Putamen (tissue), 1 donor: ENCODE data around the gene CPD.
"Not testable (repeated sequence)": the region's sequence is repeated elsewhere in the genome, so short reads cannot be mapped to it uniquely, and the experiment has no call there.

Experiments
- DNase-seq: peaks from one replicate; pipeline ENCODE4 v3.0.0-alpha.2; 2016; ENCODE audit warnings: low spot score

The CPD gene

GRCh38 chr17:30427611-30428010, 48.9 kb downstream of the CPD start:
- no peak for DNase-seq

- DNase-seq: no peak
Observed at GRCh38 chr17:30429155-30429554, 50.4 kb downstream of the CPD start.

DNA sequence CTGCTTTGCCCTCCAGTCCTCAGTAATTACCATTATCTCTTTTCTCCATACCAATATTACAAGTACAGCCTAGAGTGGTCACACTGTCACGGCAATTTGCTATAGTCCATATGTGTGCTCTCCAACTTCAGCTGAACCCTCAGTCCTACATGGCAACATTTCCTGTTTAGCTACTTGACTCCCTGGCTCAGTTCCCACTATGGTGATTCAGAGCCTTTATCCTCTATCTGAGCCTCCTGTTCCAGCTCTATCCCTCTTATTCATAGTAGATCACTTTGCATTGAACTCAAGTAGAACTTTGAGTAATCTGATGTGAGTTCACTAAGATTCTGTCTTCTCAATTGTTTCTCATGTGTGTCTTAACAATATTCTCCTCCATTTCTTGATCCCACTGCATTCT, 54.8 kb downstream of the CPD start:
- DNase-seq: no peak

DNA sequence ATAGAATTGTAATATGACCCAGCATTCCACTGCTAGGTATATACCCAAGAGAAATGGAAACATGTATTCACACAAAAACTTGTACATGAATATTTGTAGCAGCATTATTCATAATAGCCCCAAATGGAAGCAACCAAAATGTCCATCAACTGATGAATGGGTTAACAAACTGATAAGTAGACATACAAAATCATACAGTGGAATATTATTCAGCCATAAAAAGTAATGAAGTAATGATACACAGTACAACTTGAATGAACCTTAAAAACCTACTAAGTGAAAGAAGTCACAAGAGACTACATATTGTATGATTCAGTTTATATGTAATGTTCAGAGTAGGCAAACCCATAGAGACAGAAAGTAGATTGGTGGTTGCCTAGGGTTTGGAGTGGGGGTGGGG, 58.0 kb downstream of the CPD start:
- no peak for DNase-seq

DNA sequence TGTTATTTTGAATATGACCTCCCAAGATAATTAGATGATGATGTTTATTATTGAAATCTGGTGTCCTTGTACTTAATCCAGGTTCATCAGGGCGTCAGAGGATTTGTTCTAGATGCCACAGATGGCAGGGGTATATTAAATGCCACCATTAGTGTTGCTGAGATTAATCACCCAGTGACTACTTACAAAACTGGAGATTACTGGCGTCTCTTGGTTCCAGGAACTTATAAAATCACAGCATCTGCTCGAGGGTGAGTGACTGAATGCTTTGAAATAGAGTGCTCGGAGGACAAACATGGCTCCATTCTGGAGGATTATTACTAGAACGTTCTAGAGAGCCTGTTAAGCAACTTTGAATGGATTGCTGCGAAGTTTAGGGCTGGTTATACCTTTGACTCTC, 65.0 kb downstream of the CPD start:
- no peak for DNase-seq

DNA sequence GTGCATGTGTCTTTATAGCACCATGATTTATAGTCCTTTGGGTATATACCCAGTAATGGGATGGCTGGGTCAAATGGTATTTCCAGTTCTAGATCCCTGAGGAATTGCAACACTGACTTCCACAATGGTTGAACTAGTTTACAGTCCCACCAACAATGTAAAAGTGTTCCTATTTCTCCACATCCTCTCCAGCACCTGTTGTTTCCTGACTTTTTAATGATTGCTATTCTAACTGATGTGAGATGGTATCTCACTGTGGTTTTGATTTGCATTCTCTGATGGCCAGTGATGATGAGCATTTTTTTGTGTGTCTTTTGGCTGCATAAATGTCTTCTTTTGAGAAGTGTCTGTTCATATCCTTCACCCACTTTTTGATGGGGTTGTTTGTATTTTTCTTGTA, 67.9 kb downstream of the CPD start:
- DNase-seq: not testable (repeated sequence)

- peak; percentile 62 for DNase-seq
Observed at GRCh38 chr17:30449480-30449879, 70.8 kb downstream of the CPD start.

- DNase-seq: no peak
Observed at GRCh38 chr17:30450125-30451027, 71.6 kb downstream of the CPD start.

- no peak for DNase-seq
Observed at GRCh38 chr17:30454635-30455034, 75.9 kb downstream of the CPD start.

DNA sequence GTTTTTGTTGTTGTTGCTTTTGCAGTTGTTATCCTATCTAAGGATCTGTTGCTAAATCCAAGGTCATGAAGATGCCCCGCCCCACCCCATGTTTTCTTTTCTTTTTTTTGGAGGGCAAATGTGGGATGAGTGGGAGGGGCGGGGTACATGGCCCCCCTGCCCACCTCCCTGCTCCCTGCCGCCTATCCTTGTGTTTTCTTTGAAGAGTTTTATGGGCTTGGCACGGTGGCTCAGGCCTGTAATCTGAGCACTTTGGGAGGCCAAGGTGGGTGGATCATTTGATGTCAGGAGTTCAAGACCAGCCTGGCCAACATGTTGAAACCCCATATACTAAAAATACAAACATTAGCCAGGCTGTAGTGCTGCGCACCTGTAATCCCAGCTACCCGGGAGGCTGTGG, 79.6 kb downstream of the CPD start:
- DNase-seq: no peak

DNA sequence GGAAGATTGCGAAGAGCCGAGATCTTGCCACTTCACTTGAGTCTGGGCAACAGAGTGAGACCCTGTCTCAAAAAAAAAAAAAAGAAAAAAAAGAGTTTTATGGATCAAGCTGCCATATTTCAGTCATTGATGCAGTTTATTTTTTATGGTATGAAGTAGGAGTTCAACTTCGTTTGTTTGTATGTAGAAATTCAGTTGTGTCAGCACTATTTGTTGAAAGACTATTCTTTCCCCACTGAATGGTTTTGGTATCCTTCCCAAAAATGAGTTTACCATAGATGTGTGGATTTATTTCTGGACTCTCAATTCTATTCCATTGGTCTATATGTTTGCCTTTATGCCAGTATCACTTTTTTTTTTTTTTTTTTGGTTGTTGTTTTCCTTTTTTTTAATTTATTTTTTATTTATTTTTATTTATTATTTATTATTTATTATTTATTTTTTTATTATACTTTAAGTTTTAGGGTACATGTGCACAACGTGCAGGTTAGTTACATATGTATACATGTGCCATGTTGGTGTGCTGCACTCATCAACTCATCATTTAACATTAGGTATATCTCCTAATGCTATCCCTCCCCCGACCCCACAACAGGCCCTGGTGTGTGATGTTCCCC, 80.2 kb downstream of the CPD start:
- DNase-seq: not testable (repeated sequence)

DNA sequence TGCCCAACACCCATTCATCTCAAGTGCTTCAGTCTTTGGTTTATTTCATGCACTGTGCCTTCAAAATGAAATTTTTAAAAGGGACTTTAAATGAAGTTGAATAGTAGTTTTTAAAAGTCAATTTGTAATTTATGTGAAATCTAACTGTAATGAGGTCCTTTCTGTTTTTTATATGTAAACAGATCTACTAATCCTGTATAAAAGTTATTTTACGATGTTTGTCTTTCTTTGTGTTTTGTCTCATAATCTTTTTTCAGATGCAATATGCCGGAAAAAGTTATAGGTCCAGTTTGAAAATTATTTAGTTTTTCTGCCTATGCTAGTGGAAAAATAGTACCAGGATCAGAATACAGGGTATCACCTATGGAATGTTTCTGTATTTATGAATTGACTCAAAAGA, 89.7 kb downstream of the CPD start:
- DNase-seq: no peak

GRCh38 chr17:30472238-30472890, 93.6 kb downstream of the CPD start:
- DNase-seq: no peak

DNA sequence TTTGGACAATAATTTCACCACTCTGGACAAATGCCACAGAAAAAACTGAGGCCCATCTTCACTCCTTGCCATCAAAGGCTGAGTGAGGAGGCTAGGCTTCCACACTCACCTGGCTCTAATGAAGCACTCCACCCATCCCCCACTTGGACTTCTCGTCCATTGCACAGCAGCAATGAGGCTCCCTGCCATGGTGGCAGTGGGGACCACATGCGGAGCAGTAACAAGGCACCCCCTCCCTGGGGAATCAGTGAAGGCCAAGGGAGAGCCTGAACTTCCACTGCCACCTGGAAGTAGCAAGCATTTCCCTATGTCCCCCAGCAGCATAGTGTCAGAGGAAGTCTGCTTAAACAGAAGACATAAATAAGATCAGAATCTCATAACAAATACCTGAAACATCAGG, 96.5 kb downstream of the CPD start:
- DNase-seq: no peak

- DNase-seq: no peak
Observed at GRCh38 chr17:30476726-30477082, 98.0 kb downstream of the CPD start.

GRCh38 chr17:30477083-30477773, 98.5 kb downstream of the CPD start, which contains the start of gene GOSR1:
GOSR1 (plus strand) TSS chr17:30477408; CDS start chr17:30477434, 26 bp downstream.
- DNase-seq: peak; percentile 95

- DNase-seq: no peak
Observed at GRCh38 chr17:30477774-30478115, 99.0 kb downstream of the CPD start.

GRCh38 chr17:30482555-30482954, 103.8 kb downstream of the CPD start:
- DNase-seq: no peak

DNA sequence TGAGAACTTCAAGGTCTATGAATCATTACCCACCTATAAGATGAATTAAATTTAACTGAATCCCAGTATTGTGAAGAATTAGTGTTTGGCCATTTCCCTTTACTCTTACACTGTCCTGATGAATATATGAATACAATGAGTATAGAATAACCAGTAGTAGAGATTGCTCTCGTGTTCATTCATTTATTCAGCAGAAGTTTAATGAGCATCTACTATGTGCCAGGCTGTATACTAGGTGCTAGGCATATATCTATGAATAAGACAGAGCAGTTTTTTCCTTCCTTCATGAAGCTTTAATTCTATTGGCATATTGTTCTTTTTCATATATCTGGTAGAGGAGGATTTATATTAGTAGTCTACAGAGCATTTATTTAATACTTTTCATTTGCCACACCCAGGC, 104.4 kb downstream of the CPD start:
- DNase-seq: no peak

- no peak for DNase-seq
Observed at GRCh38 chr17:30493780-30494179, 115.1 kb downstream of the CPD start.

GRCh38 chr17:30495586-30495985, 116.9 kb downstream of the CPD start:
- no peak for DNase-seq

GRCh38 chr17:30503558-30503957, 124.8 kb downstream of the CPD start:
- DNase-seq: no peak
